Uterus (tissue), 4 donors: ENCODE data around the gene DNAAF1. TPM values are rescaled to one million over a fixed set of nuclear protein-coding genes. Genes with fewer than 3 reads are reported as not detected.

Experiments
- DNase-seq, 2 donors: peaks; one replicate each; pipeline ENCODE4 v3.0.0-alpha.2; 2019 to 2020
- H3K27ac ChIP-seq, 2 donors: fragments of 200-600 bp; sonication (generic); 1 replicate in 1 of 2; 2 replicates in 1 of 2; pipeline ENCODE4 v1.5.1; 2016 to 2018
- H3K27me3 ChIP-seq, 2 donors: fragments of 200-600 bp; sonication (generic); one replicate each; pipeline ENCODE4 v1.5.1; 2018 to 2019; ENCODE audit warnings: control low read depth in 1 of 2
- H3K36me3 ChIP-seq, 2 donors: fragments of 200-600 bp; sonication (generic); one replicate each; pipeline ENCODE4 v1.5.1; 2019; ENCODE audit warnings: control low read depth in 1 of 2
- H3K4me1 ChIP-seq, 2 donors: fragments of 200-600 bp; sonication (generic); one replicate each; pipeline ENCODE4 v1.5.1; 2018 to 2019; ENCODE audit warnings: control low read depth in 1 of 2
- H3K4me3 ChIP-seq, 2 donors: fragments of 200-600 bp; sonication (generic); 1 replicate in 1 of 2; 2 replicates in 1 of 2; pipeline ENCODE4 v1.5.1; 2018 to 2019; ENCODE audit warnings: mild to moderate bottlenecking in 1 of 2
- H3K9me3 ChIP-seq, 2 donors: fragments of 200-600 bp; sonication (generic); one replicate each; pipeline ENCODE4 v1.5.1; 2019; ENCODE audit warnings: control low read depth in 1 of 2
- POLR2A ChIP-seq, 2 donors: fragments of 450-650 bp; IDR thresholded peaks; one replicate each; pipeline ENCODE4 v1.6.1; 2016; ENCODE audit warnings: antibody characterized with exemption in 2 of 2, mild to moderate bottlenecking in 1 of 2, moderate library complexity in 1 of 2
- intact Hi-C: fragments of 100-400 bp; cut with DNase I; formaldehyde crosslinking; loops from one replicate; pipeline ENCODE4 v1.15.1; 2023; ENCODE audit warnings: low total_unique reads
- total RNA-seq, 4 donors: library from RNA; depleted of rRNA in 3 of 4; stranded (reverse); fragments of >200 nt in 3 of 4; gene quantifications; one replicate each; pipeline versions ENCODE4 v1.1.0 to v1.2.4, GENCODE V29; 2014 to 2023
- TF ChIP-seq, protein P1 (sequence below), 4 experiments: fragments of 200-600 bp in 2 of 4; fragments of 450-650 bp in 2 of 4; sonication (generic) in 2 of 4; IDR thresholded peaks; one replicate each; pipeline ENCODE4 v1.5.1; 2016 to 2019; ENCODE audit warnings: antibody characterized with exemption in 4 of 4, mild to moderate bottlenecking in 2 of 4, moderate library complexity in 1 of 4
- donor health status: DM: yes; HTN: yes; CAD: no.

Gene DNAAF1
- total RNA-seq, 4 donors from 2014 or later, result 0.77 to 8.2 (median 2.7) TPM

GRCh38 chr16:84182680-84183571 lies 37.8 kb downstream of the DNAAF1 start:
- intact Hi-C loops, result no loop called here
- Histone ChIP-seq H3K4me3 (no peak overlapping the region), H3K27me3 (no peaks in the 10 kb centered on the region), H3K36me3 (no peaks in the 10 kb centered on the region), H3K27ac (peak overlapping the region in 1 of 2 donors; percentile 58), H3K4me1 (no peaks in the 10 kb centered on the region), H3K9me3 (no peaks in the 10 kb centered on the region)
- TF ChIP-seq, protein P1, sequence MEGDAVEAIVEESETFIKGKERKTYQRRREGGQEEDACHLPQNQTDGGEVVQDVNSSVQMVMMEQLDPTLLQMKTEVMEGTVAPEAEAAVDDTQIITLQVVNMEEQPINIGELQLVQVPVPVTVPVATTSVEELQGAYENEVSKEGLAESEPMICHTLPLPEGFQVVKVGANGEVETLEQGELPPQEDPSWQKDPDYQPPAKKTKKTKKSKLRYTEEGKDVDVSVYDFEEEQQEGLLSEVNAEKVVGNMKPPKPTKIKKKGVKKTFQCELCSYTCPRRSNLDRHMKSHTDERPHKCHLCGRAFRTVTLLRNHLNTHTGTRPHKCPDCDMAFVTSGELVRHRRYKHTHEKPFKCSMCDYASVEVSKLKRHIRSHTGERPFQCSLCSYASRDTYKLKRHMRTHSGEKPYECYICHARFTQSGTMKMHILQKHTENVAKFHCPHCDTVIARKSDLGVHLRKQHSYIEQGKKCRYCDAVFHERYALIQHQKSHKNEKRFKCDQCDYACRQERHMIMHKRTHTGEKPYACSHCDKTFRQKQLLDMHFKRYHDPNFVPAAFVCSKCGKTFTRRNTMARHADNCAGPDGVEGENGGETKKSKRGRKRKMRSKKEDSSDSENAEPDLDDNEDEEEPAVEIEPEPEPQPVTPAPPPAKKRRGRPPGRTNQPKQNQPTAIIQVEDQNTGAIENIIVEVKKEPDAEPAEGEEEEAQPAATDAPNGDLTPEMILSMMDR (IDR thresholded peaks at IDR 0.05), result no peak
- TF ChIP-seq POLR2A (IDR thresholded peaks at IDR 0.05), result no peak
- no peak for DNase-seq

- no peaks in the 10 kb centered on the region for H3K36me3 ChIP-seq
Measured at GRCh38 chr16:84183572-84183875, 38.4 kb downstream of the DNAAF1 start.

GRCh38 chr16:84183911-84184591 lies 38.9 kb downstream of the DNAAF1 start:
- intact Hi-C loops, result no loop called here
- no peak overlapping the region for H3K4me3 ChIP-seq
- H3K9me3 ChIP-seq, result no peaks in the 10 kb centered on the region

More at GRCh38 chr16:84183572-84183875, 38.4 kb downstream of the DNAAF1 start:
- intact Hi-C loops, result no loop called here
- Histone ChIP-seq H3K4me3 (no peak overlapping the region), H3K27ac (peak overlapping the region in 1 of 2 donors; percentile 58), H3K27me3 (no peaks in the 10 kb centered on the region), H3K9me3 (no peaks in the 10 kb centered on the region), H3K4me1 (no peaks in the 10 kb centered on the region)
- TF ChIP-seq, protein P1 (IDR thresholded peaks at IDR 0.05), result no peak
- TF ChIP-seq POLR2A (IDR thresholded peaks at IDR 0.05), result no peak
- DNase-seq, result no peak

GRCh38 chr16:84184775-84185174 lies 39.7 kb downstream of the DNAAF1 start:
- H3K9me3 ChIP-seq, result no peaks in the 10 kb centered on the region
- H3K4me1 ChIP-seq, result no peaks in the 10 kb centered on the region
- intact Hi-C loops, result no loop called here
- H3K4me3 ChIP-seq, result no peak overlapping the region
- peak in 1 of 2 donors; percentile 47 for DNase-seq
- peak overlapping the region in 1 of 2 donors; percentile 58 for H3K27ac ChIP-seq
- H3K27me3 ChIP-seq, result no peaks in the 10 kb centered on the region
- TF ChIP-seq, protein P1 (IDR thresholded peaks at IDR 0.05), result no peak
- no peak for TF ChIP-seq POLR2A (IDR thresholded peaks at IDR 0.05)
- H3K36me3 ChIP-seq, result no peaks in the 10 kb centered on the region

More at GRCh38 chr16:84183911-84184591, 38.9 kb downstream of the DNAAF1 start:
- TF ChIP-seq, protein P1 (IDR thresholded peaks at IDR 0.05), result no peak
- no peak for TF ChIP-seq POLR2A (IDR thresholded peaks at IDR 0.05)
- Histone ChIP-seq H3K27ac (peak overlapping the region; percentile 11 to 58), H3K36me3 (no peaks in the 10 kb centered on the region), H3K4me1 (no peaks in the 10 kb centered on the region), H3K27me3 (no peaks in the 10 kb centered on the region)
- no peak for DNase-seq
